Lower leg skin (tissue), 4 donors: ENCODE measurements around the gene ILKAP. TPM values are rescaled to one million over a fixed set of nuclear protein-coding genes. Genes with fewer than 3 reads are reported as not detected.

ENCODE experiments used
- DNase-seq, 2 donors: peaks; one replicate each; pipeline ENCODE4 v3.0.0-alpha.2; 2019; ENCODE audit warnings: low spot score in 2 of 2
- H3K4me3 ChIP-seq: fragments of 200-600 bp; sonication (generic); 2 replicates; pipeline ENCODE4 v1.5.1; 2017; ENCODE audit warnings: mild to moderate bottlenecking, low read depth; ENCODE audit not compliant: poor library complexity, severe bottlenecking
- POLR2A ChIP-seq, 2 donors: fragments of 450-650 bp; IDR thresholded peaks; one replicate each; pipeline ENCODE4 v1.6.1; 2016 to 2017; ENCODE audit warnings: antibody characterized with exemption in 2 of 2, mild to moderate bottlenecking in 1 of 2, moderate library complexity in 1 of 2
- WGBS, 2 donors: methylation state at CpG; one replicate each; pipeline ENCODE4 v1.1.5; 2018; 5-methylcytosine and 5-hydroxymethylcytosine counted together
- intact Hi-C: fragments of 100-400 bp; cut with DNase I; formaldehyde crosslinking; loops from one replicate; pipeline ENCODE4 v1.15.0; 2023; ENCODE audit warnings: low total_unique reads
- total RNA-seq, 4 donors: library from RNA; depleted of rRNA; stranded (reverse); fragments of >200 nt; gene quantifications; one replicate each; pipeline ENCODE4 v1.1.0, GENCODE V29; 2016
- TF ChIP-seq, protein P1 (sequence below), 3 donors: fragments of 450-650 bp; IDR thresholded peaks; one replicate each; pipeline ENCODE4 v1.5.1; 2016; ENCODE audit warnings: antibody characterized with exemption in 3 of 3, mild to moderate bottlenecking in 3 of 3, moderate library complexity in 2 of 3

The ILKAP gene
- total RNA-seq, 4 donors from 2014 or later: 22.8 to 73.5 (median 32.1) TPM

DNA sequence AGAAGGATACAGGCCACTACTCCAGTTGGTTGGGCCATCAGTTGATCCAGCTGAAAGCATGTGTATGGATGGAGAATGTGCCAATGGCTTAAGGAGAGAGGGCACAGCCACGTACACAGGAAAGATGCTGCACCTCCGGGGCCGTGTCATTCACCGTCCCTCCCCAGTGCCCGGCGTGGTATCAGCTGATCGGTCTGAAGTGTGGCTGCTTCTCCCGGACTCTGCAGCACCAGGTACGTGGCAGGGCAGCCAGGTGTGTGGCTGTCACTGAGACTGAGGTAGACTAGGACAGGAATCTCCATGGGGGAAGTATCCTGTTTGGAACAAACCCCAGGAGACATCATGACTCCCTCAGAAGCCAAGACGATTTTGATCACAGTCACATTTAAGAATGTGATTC, 48.9 kb downstream of the ILKAP start:
- 91 to 95% methylated on average over 10 of the region's 10 CpGs for WGBS, 2 donors
- intact Hi-C loops: no loop called here
- no peak for DNase-seq
- TF ChIP-seq, protein P1, sequence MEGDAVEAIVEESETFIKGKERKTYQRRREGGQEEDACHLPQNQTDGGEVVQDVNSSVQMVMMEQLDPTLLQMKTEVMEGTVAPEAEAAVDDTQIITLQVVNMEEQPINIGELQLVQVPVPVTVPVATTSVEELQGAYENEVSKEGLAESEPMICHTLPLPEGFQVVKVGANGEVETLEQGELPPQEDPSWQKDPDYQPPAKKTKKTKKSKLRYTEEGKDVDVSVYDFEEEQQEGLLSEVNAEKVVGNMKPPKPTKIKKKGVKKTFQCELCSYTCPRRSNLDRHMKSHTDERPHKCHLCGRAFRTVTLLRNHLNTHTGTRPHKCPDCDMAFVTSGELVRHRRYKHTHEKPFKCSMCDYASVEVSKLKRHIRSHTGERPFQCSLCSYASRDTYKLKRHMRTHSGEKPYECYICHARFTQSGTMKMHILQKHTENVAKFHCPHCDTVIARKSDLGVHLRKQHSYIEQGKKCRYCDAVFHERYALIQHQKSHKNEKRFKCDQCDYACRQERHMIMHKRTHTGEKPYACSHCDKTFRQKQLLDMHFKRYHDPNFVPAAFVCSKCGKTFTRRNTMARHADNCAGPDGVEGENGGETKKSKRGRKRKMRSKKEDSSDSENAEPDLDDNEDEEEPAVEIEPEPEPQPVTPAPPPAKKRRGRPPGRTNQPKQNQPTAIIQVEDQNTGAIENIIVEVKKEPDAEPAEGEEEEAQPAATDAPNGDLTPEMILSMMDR (IDR thresholded peaks at IDR 0.05): no peak
- TF ChIP-seq POLR2A (IDR thresholded peaks at IDR 0.05): no peak
- H3K4me3 ChIP-seq: no peak overlapping the region

- H3K4me3 ChIP-seq: no peak overlapping the region
- no peak for DNase-seq
- WGBS, 2 donors: 76 to 86% methylated on average over 18 to 22 of the region's 22 CpGs
- TF ChIP-seq, protein P1 (IDR thresholded peaks at IDR 0.05): no peak
- no peak for TF ChIP-seq POLR2A (IDR thresholded peaks at IDR 0.05)
- intact Hi-C loops: no loop called here
These were observed 50.5 kb downstream of the ILKAP start for GRCh38 chr2:238152771-238153688.

GRCh38 chr2:238151628-238152235, 51.8 kb downstream of the ILKAP start:
- no peak overlapping the region for H3K4me3 ChIP-seq
- TF ChIP-seq POLR2A (IDR thresholded peaks at IDR 0.05): no peak
- TF ChIP-seq, protein P1 (IDR thresholded peaks at IDR 0.05): no peak
- WGBS, 2 donors: 88 to 95% methylated on average over 13 to 16 of the region's 16 CpGs
- intact Hi-C loops: no loop called here
- DNase-seq: no peak

- intact Hi-C loops: no loop called here
- no peak overlapping the region for H3K4me3 ChIP-seq
- 84 to 88% methylated on average over 8 to 10 of the region's 13 CpGs for WGBS, 2 donors
- DNase-seq: no peak
- TF ChIP-seq, protein P1 (IDR thresholded peaks at IDR 0.05): no peak
- no peak for TF ChIP-seq POLR2A (IDR thresholded peaks at IDR 0.05)
These were observed 52.3 kb downstream of the ILKAP start for GRCh38 chr2:238151205-238151604.

DNA sequence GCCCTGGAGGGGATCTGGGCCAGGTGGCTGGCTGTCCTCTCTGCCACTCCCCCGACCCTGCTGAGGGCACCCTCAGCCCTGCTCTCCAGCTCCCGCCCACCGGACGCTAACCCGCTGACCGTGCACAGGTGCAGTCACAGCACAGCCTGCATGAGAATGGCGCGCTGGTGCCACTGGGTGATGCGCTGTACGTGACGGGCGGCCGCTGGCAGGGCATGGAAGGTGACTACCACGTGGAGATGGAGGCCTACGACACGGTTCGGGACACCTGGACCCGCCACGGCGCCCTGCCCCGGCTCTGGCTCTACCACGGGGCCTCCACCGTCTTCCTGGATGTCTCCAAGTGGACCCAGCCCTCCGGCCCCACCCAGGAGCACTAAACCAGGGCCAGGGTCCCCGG, 52.8 kb downstream of the ILKAP start:
- 90 to 94% methylated on average over 24 to 25 of the region's 25 CpGs for WGBS, 2 donors
- TF ChIP-seq, protein P1 (IDR thresholded peaks at IDR 0.05): no peak
- TF ChIP-seq POLR2A (IDR thresholded peaks at IDR 0.05): no peak
- intact Hi-C loops: no loop called here
- no peak for DNase-seq
- H3K4me3 ChIP-seq: no peak overlapping the region
